Caco-2 (cell line): Measurements from ENCODE around the gene CSNK1A1. TPM values are rescaled to one million over a fixed set of nuclear protein-coding genes. Genes with fewer than 3 reads are reported as not detected.
"Not testable (repeated sequence)": the region's sequence is repeated elsewhere in the genome, so short reads cannot be mapped to it uniquely, and the experiment has no call there.

Source experiments
- BruUV-seq: library from RNA; stranded (reverse); fragments of 400-500 nt; replicated peaks from 2 replicates; lab custom pipeline; 2021; lab: Mats Ljungman, UMichigan
- CTCF ChIA-PET: fragments of 300-600 bp; sonication (Branson Sonifier 250); formaldehyde crosslinking; loops from one replicate; lab custom pipeline; 2022; ENCODE audit warnings: antibody characterized with exemption; lab: Charles Lee
- POLR2A ChIA-PET: fragments of 300-600 bp; sonication (Branson Sonifier 250); formaldehyde crosslinking; loops from one replicate; lab custom pipeline; 2022; ENCODE audit warnings: antibody characterized with exemption; lab: Charles Lee
- DNase-seq, 2 experiments: peaks; one replicate each; pipeline versions ENCODE4 v3.0.0 to v3.0.0-alpha.2; 2020 to 2022
- H3K27me3 ChIP-seq: replicated peaks from 2 replicates; pipeline ENCODE4 v1.6.0; 2011; ENCODE audit warnings: low read length; ENCODE audit not compliant: control insufficient read depth, insufficient read depth
- H3K36me3 ChIP-seq: 2 replicates; pipeline ENCODE4 v1.5.1; 2011; ENCODE audit warnings: low read length; ENCODE audit not compliant: control insufficient read depth, insufficient read depth
- H3K4me1 ChIP-seq: fragments of 250-450 bp; sonication (Bioruptor Pico); 2 replicates; pipeline ENCODE4 v1.5.1; 2020; ENCODE audit warnings: mild to moderate bottlenecking
- H3K4me3 ChIP-seq: 2 replicates; pipeline ENCODE4 v1.5.1; 2011; ENCODE audit warnings: low read depth, mild to moderate bottlenecking, control low read depth, low read length
- H3K9me3 ChIP-seq: fragments of 250-450 bp; sonication (Bioruptor Pico); 2 replicates; pipeline ENCODE4 v1.5.1; 2020; ENCODE audit warnings: mild to moderate bottlenecking, moderate library complexity
- H3K27ac Mint-ChIP-seq: one replicate; pipeline ENCODE4 v1.8.0; 2022; ENCODE audit warnings: mixed read lengths; ENCODE audit not compliant: unreplicated experiment
- H3K27me3 Mint-ChIP-seq: one replicate; pipeline ENCODE4 v1.8.0; 2022; ENCODE audit warnings: mixed read lengths; ENCODE audit not compliant: insufficient read depth, unreplicated experiment
- H3K36me3 Mint-ChIP-seq: one replicate; pipeline ENCODE4 v1.8.0; 2022; ENCODE audit warnings: mild to moderate bottlenecking, mixed read lengths; ENCODE audit not compliant: insufficient read depth, unreplicated experiment
- H3K4me1 Mint-ChIP-seq: one replicate; pipeline ENCODE4 v1.8.0; 2022; ENCODE audit warnings: low read depth, mixed read lengths; ENCODE audit not compliant: unreplicated experiment
- H3K4me3 Mint-ChIP-seq: one replicate; pipeline ENCODE4 v1.8.0; 2022; ENCODE audit warnings: mild to moderate bottlenecking, moderate library complexity, mixed read lengths; ENCODE audit not compliant: unreplicated experiment
- H3K9me3 Mint-ChIP-seq: one replicate; pipeline ENCODE4 v1.8.0; 2022; ENCODE audit warnings: mixed read lengths; ENCODE audit not compliant: unreplicated experiment
- intact Hi-C: fragments of 100-400 bp; cut with micrococcal nuclease; formaldehyde crosslinking; loops from one replicate; pipeline ENCODE4 v1.10.0; 2022; ENCODE audit not compliant: unreplicated experiment
- total RNA-seq: library from RNA; stranded (reverse); gene quantifications from 2 replicates; pipeline ENCODE4 v1.2.3, GENCODE V29; 2022
- TF ChIP-seq, protein P1 (sequence below), 2 experiments: fragments of 200-600 bp in 1 of 2; IDR thresholded peaks; 1 replicate in 1 of 2; 2 replicates in 1 of 2; pipeline versions ENCODE4 v1.5.1 to v1.8.0; 2011 to 2022; ENCODE audit warnings: antibody characterized with exemption in 1 of 2, control low read depth in 1 of 2, inconsistent platforms in 1 of 2, low read depth in 1 of 2, low read length in 1 of 2, mild to moderate bottlenecking in 1 of 2, moderate library complexity in 1 of 2; ENCODE audit not compliant: insufficient read depth in 1 of 2, severe bottlenecking in 1 of 2, unreplicated experiment in 1 of 2

Gene CSNK1A1
- total RNA-seq, 1 experiment from 2014 or later: 264 TPM

DNA sequence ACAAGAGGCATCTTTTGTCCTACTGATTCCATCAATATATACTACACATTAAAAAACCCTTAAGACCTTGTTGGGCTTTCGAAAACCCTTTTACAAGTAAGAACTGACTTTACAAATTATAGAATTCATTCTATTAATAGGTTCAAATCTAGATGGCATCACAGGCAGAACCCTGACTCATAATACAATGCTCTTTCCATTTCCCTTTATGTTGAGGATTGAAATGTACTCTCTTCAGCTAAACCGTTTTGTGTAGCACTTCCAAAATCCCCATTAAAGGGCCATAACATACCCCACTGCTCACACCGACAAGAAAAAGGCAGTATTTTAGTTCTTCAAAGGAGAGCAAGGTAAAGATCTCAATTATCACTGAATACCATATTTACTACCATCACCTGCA lies 11.2 kb downstream of the CSNK1A1 start:
- Mint-ChIP-seq H3K27me3 (no peaks in the 10 kb centered on the region), H3K4me3 (no peak overlapping the region), H3K9me3 (no peaks in the 10 kb centered on the region), H3K4me1 (peaks cover 20% of the 10 kb centered on the region), H3K36me3 (peaks cover 78% of the 10 kb centered on the region), H3K27ac (no peak overlapping the region)
- ChIA-PET POLR2A (no interaction called here), CTCF (no interaction called here)
- TF ChIP-seq, protein P1, sequence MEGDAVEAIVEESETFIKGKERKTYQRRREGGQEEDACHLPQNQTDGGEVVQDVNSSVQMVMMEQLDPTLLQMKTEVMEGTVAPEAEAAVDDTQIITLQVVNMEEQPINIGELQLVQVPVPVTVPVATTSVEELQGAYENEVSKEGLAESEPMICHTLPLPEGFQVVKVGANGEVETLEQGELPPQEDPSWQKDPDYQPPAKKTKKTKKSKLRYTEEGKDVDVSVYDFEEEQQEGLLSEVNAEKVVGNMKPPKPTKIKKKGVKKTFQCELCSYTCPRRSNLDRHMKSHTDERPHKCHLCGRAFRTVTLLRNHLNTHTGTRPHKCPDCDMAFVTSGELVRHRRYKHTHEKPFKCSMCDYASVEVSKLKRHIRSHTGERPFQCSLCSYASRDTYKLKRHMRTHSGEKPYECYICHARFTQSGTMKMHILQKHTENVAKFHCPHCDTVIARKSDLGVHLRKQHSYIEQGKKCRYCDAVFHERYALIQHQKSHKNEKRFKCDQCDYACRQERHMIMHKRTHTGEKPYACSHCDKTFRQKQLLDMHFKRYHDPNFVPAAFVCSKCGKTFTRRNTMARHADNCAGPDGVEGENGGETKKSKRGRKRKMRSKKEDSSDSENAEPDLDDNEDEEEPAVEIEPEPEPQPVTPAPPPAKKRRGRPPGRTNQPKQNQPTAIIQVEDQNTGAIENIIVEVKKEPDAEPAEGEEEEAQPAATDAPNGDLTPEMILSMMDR (IDR thresholded peaks at IDR 0.05; ENCODE audit: insufficient read depth in 1 of 2, low read depth in 1 of 2, low read length in 1 of 2, severe bottlenecking in 1 of 2, unreplicated experiment in 1 of 2): no peak
- Histone ChIP-seq H3K9me3 (no peaks in the 10 kb centered on the region), H3K4me3 (no peak overlapping the region), H3K36me3 (peaks cover 2% of the 10 kb centered on the region), H3K27me3 (no peaks in the 10 kb centered on the region), H3K4me1 (peaks cover 11% of the 10 kb centered on the region)
- no peak for DNase-seq
- intact Hi-C loops: no loop called here
- BruUV-seq: TSS peak; percentile 2

DNA sequence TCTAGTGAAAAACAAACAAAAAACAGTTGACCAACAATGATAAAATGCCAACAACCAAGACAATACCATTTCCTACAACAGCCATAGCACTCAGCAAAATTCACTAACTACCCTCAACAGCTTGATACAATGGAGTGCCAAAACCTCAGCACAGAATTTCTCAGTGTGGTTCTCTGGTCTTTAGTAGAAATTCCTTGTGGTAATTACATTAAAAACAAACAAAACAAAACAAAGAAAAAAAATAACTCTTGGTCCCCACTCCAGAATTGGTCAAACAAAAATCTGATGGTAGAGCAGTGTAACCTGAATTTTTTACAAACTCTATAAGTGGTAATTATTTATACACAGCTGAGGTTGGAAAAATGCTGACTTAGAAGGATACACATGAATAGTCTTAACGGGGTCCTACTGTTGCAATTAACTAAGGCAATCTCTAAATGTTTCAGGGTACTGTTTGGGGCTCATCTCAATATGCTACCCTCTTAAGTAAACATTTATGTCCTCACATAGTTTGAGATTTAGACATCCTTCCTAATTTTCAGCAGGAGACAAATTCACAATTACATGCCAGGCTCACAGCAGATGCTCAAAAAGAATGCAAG lies 13.8 kb downstream of the CSNK1A1 start:
- no peaks in the 10 kb centered on the region for H3K27me3 ChIP-seq
- POLR2A ChIA-PET: no interaction called here
- no peak overlapping the region for H3K4me3 Mint-ChIP-seq
- CTCF ChIA-PET: no interaction called here
- peaks cover 2% of the 10 kb centered on the region for H3K36me3 ChIP-seq
- no peaks in the 10 kb centered on the region for H3K9me3 ChIP-seq
- DNase-seq: no peak
- peaks cover 4% of the 10 kb centered on the region; the same call in 1 of the 2 replicates for H3K4me1 ChIP-seq
- intact Hi-C loops: no loop called here
- no peak overlapping the region for H3K4me3 ChIP-seq
- BruUV-seq: no TSS peak
- H3K4me1 Mint-ChIP-seq: peaks cover 27% of the 10 kb centered on the region
- no peak overlapping the region for H3K27ac Mint-ChIP-seq
- TF ChIP-seq, protein P1 (IDR thresholded peaks at IDR 0.05; ENCODE audit: insufficient read depth in 1 of 2, low read depth in 1 of 2, low read length in 1 of 2, severe bottlenecking in 1 of 2, unreplicated experiment in 1 of 2): no peak
- no peaks in the 10 kb centered on the region for H3K27me3 Mint-ChIP-seq
- peaks cover 74% of the 10 kb centered on the region for H3K36me3 Mint-ChIP-seq
- no peaks in the 10 kb centered on the region for H3K9me3 Mint-ChIP-seq

DNA sequence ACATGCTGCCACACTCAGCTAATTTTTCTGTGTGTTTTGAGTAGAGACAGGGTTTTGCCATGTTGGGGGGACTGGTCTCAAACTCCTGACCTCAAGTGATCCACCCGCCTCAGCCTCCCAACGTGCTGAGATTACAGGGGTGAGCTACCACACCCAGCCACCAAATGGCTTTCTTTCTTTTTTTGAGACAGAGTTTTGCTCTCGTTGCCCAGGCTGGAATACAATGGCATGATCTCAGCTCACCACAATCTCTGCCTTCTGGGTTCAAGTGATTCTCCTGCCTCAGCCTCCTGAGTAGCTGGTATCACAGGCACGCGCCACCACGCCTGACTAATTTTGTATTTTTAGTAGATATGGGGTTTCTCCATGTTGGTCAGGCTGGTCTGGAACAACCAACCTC lies 15.5 kb downstream of the CSNK1A1 start:
- DNase-seq, H3K27me3 Mint-ChIP-seq, H3K4me1 ChIP-seq, CTCF ChIA-PET, H3K4me3 ChIP-seq, H3K36me3 ChIP-seq, H3K9me3 Mint-ChIP-seq, H3K9me3 ChIP-seq, H3K27me3 ChIP-seq, POLR2A ChIA-PET, BruUV-seq, intact Hi-C loops, H3K27ac Mint-ChIP-seq, H3K4me3 Mint-ChIP-seq: not testable (repeated sequence)
- peaks cover 27% of the 10 kb centered on the region for H3K4me1 Mint-ChIP-seq
- peaks cover 62% of the 10 kb centered on the region for H3K36me3 Mint-ChIP-seq
